GM19035 (cell line): ENCODE results near the gene CREB3.

Experiments
- ATAC-seq: cut with Tn5 transposase; IDR thresholded peaks from one replicate; pipeline ENCODE4 v1.9.1; 2021; ENCODE audit not compliant: unreplicated experiment

CREB3 gene

GRCh38 chr9:35748242-35748857 is 15.9 kb downstream of the CREB3 start:
- no peak for ATAC-seq

- ATAC-seq, result peak; percentile 73
These were observed 16.5 kb downstream of the CREB3 start, which contains the start of the genes GBA2 and RGP1 for GRCh38 chr9:35748858-35749514. TSS of gene GBA2 (minus strand) at chr9:35749228. CDS start at chr9:35748704, 524 bp downstream. TSS of gene RGP1 (plus strand) at chr9:35749287. CDS start at chr9:35749756, 469 bp downstream.

- ATAC-seq, result peak; percentile 41
These were observed 17.2 kb downstream of the CREB3 start for GRCh38 chr9:35749515-35750255.

- ATAC-seq, result no peak
These were observed 17.7 kb downstream of the CREB3 start for GRCh38 chr9:35750256-35750531.

- ATAC-seq, result no peak
These were observed 21.0 kb downstream of the CREB3 start for GRCh38 chr9:35753466-35753865.

- no peak for ATAC-seq
These were observed 21.8 kb downstream of the CREB3 start, which contains the start of gene MSMP for GRCh38 chr9:35754264-35754663. TSS of gene MSMP (minus strand) at chr9:35754276. CDS start at chr9:35754129, 147 bp downstream.

- ATAC-seq, result no peak
These were observed 22.6 kb downstream of the CREB3 start for GRCh38 chr9:35755071-35755470.

- ATAC-seq, result peak; percentile 63
These were observed 24.1 kb downstream of the CREB3 start for GRCh38 chr9:35756275-35757225.

GRCh38 chr9:35757226-35757891 is 24.9 kb downstream of the CREB3 start:
- peak; percentile 42 for ATAC-seq

GRCh38 chr9:35757892-35758275 is 25.4 kb downstream of the CREB3 start:
- no peak for ATAC-seq

- ATAC-seq, result no peak
These were observed 26.1 kb downstream of the CREB3 start for GRCh38 chr9:35758475-35759050.

GRCh38 chr9:35759795-35760194 is 27.3 kb downstream of the CREB3 start:
- no peak for ATAC-seq

GRCh38 chr9:35760651-35761050 is 28.2 kb downstream of the CREB3 start:
- no peak for ATAC-seq

- no peak for ATAC-seq
These were observed 30.7 kb downstream of the CREB3 start for GRCh38 chr9:35763181-35763580.

GRCh38 chr9:35763803-35764202 is 31.3 kb downstream of the CREB3 start:
- ATAC-seq, result no peak

- no peak for ATAC-seq
These were observed 34.5 kb downstream of the CREB3 start for GRCh38 chr9:35766997-35767396.

- no peak for ATAC-seq
These were observed 35.0 kb downstream of the CREB3 start for GRCh38 chr9:35767458-35767857.

- no peak for ATAC-seq
These were observed 37.3 kb downstream of the CREB3 start for GRCh38 chr9:35769763-35770162.

- ATAC-seq, result no peak
These were observed 38.6 kb downstream of the CREB3 start for GRCh38 chr9:35771075-35771433.

GRCh38 chr9:35771534-35771933 is 39.1 kb downstream of the CREB3 start:
- no peak for ATAC-seq
